Measurements from ENCODE around the gene AMOTL2. TPM values are rescaled to one million over a fixed set of nuclear protein-coding genes. Genes with fewer than 3 reads are reported as not detected.

AMOTL2 gene
- polyA plus RNA-seq, 2 of the 4 experiments (the other 2 are of a cell fraction) = 41.1 to 44.1 TPM

GRCh38 chr3:134334901-134335280 lies 39.4 kb downstream of the AMOTL2 start:
- 63% methylated on average over 2 of the region's 2 CpGs for WGBS (ENCODE audit: missing lambda C conversion rate)
- H3K4me1 ChIP-seq = peaks cover 78% of the 10 kb centered on the region
- TF ChIP-seq CHD4 (IDR thresholded peaks at IDR 0.05; ENCODE audit: borderline replicate concordance) = no peak
- no peak for TF ChIP-seq HDAC2 (IDR thresholded peaks at IDR 0.05)
- TF ChIP-seq FOSL2 (IDR thresholded peaks at IDR 0.05) = no peak
- no peak for TF ChIP-seq FOSL2 (CRISPR knock-in tag; IDR thresholded peaks at IDR 0.05)
- TF ChIP-seq, protein P1, sequence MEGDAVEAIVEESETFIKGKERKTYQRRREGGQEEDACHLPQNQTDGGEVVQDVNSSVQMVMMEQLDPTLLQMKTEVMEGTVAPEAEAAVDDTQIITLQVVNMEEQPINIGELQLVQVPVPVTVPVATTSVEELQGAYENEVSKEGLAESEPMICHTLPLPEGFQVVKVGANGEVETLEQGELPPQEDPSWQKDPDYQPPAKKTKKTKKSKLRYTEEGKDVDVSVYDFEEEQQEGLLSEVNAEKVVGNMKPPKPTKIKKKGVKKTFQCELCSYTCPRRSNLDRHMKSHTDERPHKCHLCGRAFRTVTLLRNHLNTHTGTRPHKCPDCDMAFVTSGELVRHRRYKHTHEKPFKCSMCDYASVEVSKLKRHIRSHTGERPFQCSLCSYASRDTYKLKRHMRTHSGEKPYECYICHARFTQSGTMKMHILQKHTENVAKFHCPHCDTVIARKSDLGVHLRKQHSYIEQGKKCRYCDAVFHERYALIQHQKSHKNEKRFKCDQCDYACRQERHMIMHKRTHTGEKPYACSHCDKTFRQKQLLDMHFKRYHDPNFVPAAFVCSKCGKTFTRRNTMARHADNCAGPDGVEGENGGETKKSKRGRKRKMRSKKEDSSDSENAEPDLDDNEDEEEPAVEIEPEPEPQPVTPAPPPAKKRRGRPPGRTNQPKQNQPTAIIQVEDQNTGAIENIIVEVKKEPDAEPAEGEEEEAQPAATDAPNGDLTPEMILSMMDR (IDR thresholded peaks at IDR 0.05) = no peak
- TF ChIP-seq HEYL (CRISPR knock-in tag; IDR thresholded peaks at IDR 0.05) = no peak
- TF ChIP-seq ZSCAN20 (CRISPR knock-in tag; IDR thresholded peaks at IDR 0.05) = no peak
- TF ChIP-seq, protein P2, sequence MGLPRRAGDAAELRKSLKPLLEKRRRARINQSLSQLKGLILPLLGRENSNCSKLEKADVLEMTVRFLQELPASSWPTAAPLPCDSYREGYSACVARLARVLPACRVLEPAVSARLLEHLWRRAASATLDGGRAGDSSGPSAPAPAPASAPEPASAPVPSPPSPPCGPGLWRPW (IDR thresholded peaks at IDR 0.05) = no peak
- TF ChIP-seq ELK1 (IDR thresholded peaks at IDR 0.05; ENCODE audit: low read depth, low read length) = no peak
- POLR2A ChIA-PET = interaction anchor here (1.3 kb wide), 1 partner anchor 22 kb away, joined by 5 read pairs; no protein-coding TSS in a partner anchor
- H3K27ac ChIP-seq = peak overlapping the region; percentile 96 to 100
- H3K4me2 ChIP-seq = peak overlapping the region; percentile 63; the same call in 2 of the 3 replicates
- H3K4me3 ChIP-seq = no peak overlapping the region
- H3K9me3 ChIP-seq = no peaks in the 10 kb centered on the region
- ATAC-seq (no peak), FAIRE-seq (no peak), DNase-seq (ENCODE audit: low read depth in 1 of 2, low spot score in 1 of 2) (no peak)
- CTCF ChIA-PET = interaction anchor here (0.8 to 2.5 kb wide), 3 partner anchors 15 to 26 kb away, joined by 3 to 12 read pairs (median 5); no protein-coding TSS in a partner anchor

GRCh38 chr3:134334231-134334900 lies 39.9 kb downstream of the AMOTL2 start:
- POLR2A ChIA-PET = interaction anchor here (1.3 kb wide), 1 partner anchor 21 kb away, joined by 5 read pairs; no protein-coding TSS in a partner anchor
- Histone ChIP-seq H3K4me2 (peak overlapping the region; percentile 63), H3K9me3 (no peaks in the 10 kb centered on the region), H3K4me3 (no peak overlapping the region), H3K4me1 (peaks cover 81% of the 10 kb centered on the region), H3K27ac (peak overlapping the region; percentile 96 to 100)
- CTCF ChIA-PET = interaction anchor here (0.8 to 2.5 kb wide), 3 partner anchors 16 to 26 kb away, joined by 3 to 12 read pairs (median 5); no protein-coding TSS in a partner anchor
- DNase-seq (ENCODE audit: low read depth in 1 of 2, low spot score in 1 of 2) (no peak), ATAC-seq (no peak), FAIRE-seq (no peak)
- TF ChIP-seq KDM1A (IDR thresholded peaks at IDR 0.05; ENCODE audit: low read depth) (no peak), EHMT2 (IDR thresholded peaks at IDR 0.05; ENCODE audit: low read depth) (no peak)
- WGBS (ENCODE audit: missing lambda C conversion rate) = 80% methylated on average over 3 of the region's 3 CpGs

DNA sequence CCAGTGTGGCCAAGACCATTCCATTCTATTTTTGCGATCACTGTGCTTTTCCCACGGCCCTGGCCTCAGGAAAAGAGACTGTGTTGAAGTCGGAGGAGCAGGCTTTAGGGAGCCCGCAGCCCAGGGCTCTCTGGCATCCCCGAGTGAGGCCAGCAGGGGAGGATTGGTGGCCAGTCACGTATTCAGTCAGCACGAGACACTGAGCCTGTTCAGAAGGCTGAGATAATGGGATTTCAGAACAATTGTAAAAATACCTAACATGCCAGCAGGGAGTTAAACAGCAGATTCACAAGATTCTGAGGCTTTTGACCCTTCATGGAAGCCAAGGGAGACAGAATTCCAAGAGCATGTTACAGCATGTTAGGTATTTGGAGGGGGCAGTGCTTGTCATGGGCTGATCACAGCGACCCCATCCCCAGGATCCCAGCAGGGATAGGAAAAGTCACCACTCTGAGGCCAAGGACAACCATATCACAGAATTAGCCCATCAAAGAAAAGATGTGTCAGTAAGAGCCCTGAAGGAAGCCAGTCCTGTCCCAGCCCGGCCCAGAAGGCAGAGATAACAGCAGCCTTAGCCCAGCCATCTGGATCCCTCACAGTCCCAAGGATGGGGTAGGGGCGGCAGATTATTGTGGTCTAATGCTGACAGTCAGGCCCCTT lies 40.6 kb downstream of the AMOTL2 start:
- H3K4me3 ChIP-seq = no peak overlapping the region
- TF ChIP-seq NR3C1 (IDR thresholded peaks at IDR 0.05) (no peak), PBX3 (IDR thresholded peaks at IDR 0.05) (no peak), GATA3 (IDR thresholded peaks at IDR 0.05; ENCODE audit: borderline replicate concordance) (peak; percentile 51; the same call in 1 of the 2 replicates), MYC (IDR thresholded peaks at IDR 0.05; ENCODE audit: borderline replicate concordance, low read length) (no peak)
- peak overlapping the region; percentile 63 for H3K4me2 ChIP-seq
- no peaks in the 10 kb centered on the region for H3K9me3 ChIP-seq
- FAIRE-seq (no peak), DNase-seq (ENCODE audit: low read depth in 1 of 2, low spot score in 1 of 2) (peak in 1 of 2 experiments; percentile 52), ATAC-seq (peak; percentile 47 to 67; a peak in 5 of 6 replicates)
- CTCF ChIA-PET = interaction anchor here (0.9 to 2.5 kb wide), 2 partner anchors 11 to 25 kb away, joined by 3 to 12 read pairs; no protein-coding TSS in a partner anchor
- POLR2A ChIA-PET = interaction anchor here (1.3 kb wide), 1 partner anchor 21 kb away, joined by 5 read pairs; no protein-coding TSS in a partner anchor
- H3K27ac ChIP-seq = peak overlapping the region; percentile 96 to 100
- 41% methylated on average over 10 of the region's 10 CpGs for WGBS (ENCODE audit: missing lambda C conversion rate)
- peaks cover 88% of the 10 kb centered on the region for H3K4me1 ChIP-seq
